SU-DHL-6 (cell line): ENCODE data around the gene ITFG2.

Experiments used
- H2AFZ ChIP-seq: fragments of 200-600 bp; sonication (generic); 2 replicates; pipeline ENCODE4 v1.6.1; 2014; ENCODE audit warnings: low read depth, mild to moderate bottlenecking, moderate library complexity, mixed read lengths, antibody characterized with exemption, low read length; ENCODE audit not compliant: severe bottlenecking
- H3F3A ChIP-seq: fragments of 200-600 bp; shearing (Covaris generic); 2 replicates; pipeline ENCODE4 v1.6.0; 2016; ENCODE audit warnings: antibody characterized with exemption, mild to moderate bottlenecking; ENCODE audit not compliant: insufficient read depth
- H3K27ac ChIP-seq: fragments of 200-600 bp; sonication (generic); 2 replicates; pipeline ENCODE4 v1.5.1; 2016; ENCODE audit warnings: low read depth, mild to moderate bottlenecking, low read length, moderate library complexity, mixed read lengths
- H3K27me3 ChIP-seq: fragments of 200-600 bp; sonication (generic), shearing (Covaris generic); 2 replicates; pipeline ENCODE4 v1.6.0; 2014; ENCODE audit warnings: mild to moderate bottlenecking, low read length
- H3K36me3 ChIP-seq: fragments of 200-600 bp; sonication (generic); 2 replicates; pipeline ENCODE4 v1.6.1; 2014; ENCODE audit warnings: mild to moderate bottlenecking, low read length, mixed read lengths
- H3K4me2 ChIP-seq: fragments of 300-600, 200-600 bp; shearing (Covaris generic), sonication (generic); 2 replicates; pipeline ENCODE4 v1.6.0; 2014; ENCODE audit warnings: low read length, low read depth, mild to moderate bottlenecking; ENCODE audit not compliant: poor library complexity, severe bottlenecking
- H3K4me3 ChIP-seq: fragments of 200-600 bp; sonication (generic); 2 replicates; pipeline ENCODE4 v1.5.1; 2014; ENCODE audit warnings: antibody characterized with exemption, low read length, mild to moderate bottlenecking, mixed read lengths; ENCODE audit not compliant: insufficient read depth, poor library complexity, severe bottlenecking
- H3K79me2 ChIP-seq: fragments of 200-600 bp; sonication (generic); 2 replicates; pipeline ENCODE4 v1.6.1; 2014; ENCODE audit warnings: mild to moderate bottlenecking, low read length, moderate library complexity; ENCODE audit not compliant: insufficient read depth
- H3K9ac ChIP-seq: fragments of 200-600 bp; sonication (generic); 2 replicates; pipeline ENCODE4 v1.7.0; 2014; ENCODE audit warnings: mild to moderate bottlenecking, low read length
- H3K9me2 ChIP-seq: fragments of 200-600 bp; sonication (generic); replicated peaks from 2 replicates; pipeline ENCODE4 v1.6.1; 2014; ENCODE audit warnings: low read length; ENCODE audit not compliant: insufficient read depth
- H3K9me3 ChIP-seq: fragments of 200-600 bp; sonication (generic); 2 replicates; pipeline ENCODE4 v1.6.1; 2014; ENCODE audit warnings: low read length, mixed read lengths; ENCODE audit not compliant: insufficient read depth
- H4K20me1 ChIP-seq: fragments of 200-600 bp; sonication (generic); 2 replicates; pipeline ENCODE4 v1.6.1; 2014; ENCODE audit warnings: low read depth, mild to moderate bottlenecking, antibody characterized with exemption, low read length, moderate library complexity, mixed read lengths
- EZH2phosphoT487 ChIP-seq: fragments of 200-600 bp; sonication (generic), shearing (Covaris generic); conservative IDR thresholded peaks from 2 replicates; pipeline ENCODE4 v1.6.1; 2018; ENCODE audit warnings: mild to moderate bottlenecking, antibody characterized with exemption, low read length, moderate library complexity, mixed read lengths
- TF ChIP-seq, protein P1 (sequence below): fragments of 200-600 bp; sonication (generic); IDR thresholded peaks from one replicate; pipeline ENCODE4 v1.5.1; 2017; ENCODE audit warnings: antibody characterized with exemption, mild to moderate bottlenecking, low read length, moderate library complexity; ENCODE audit not compliant: insufficient read depth, poor library complexity, severe bottlenecking

The ITFG2 gene

DNA sequence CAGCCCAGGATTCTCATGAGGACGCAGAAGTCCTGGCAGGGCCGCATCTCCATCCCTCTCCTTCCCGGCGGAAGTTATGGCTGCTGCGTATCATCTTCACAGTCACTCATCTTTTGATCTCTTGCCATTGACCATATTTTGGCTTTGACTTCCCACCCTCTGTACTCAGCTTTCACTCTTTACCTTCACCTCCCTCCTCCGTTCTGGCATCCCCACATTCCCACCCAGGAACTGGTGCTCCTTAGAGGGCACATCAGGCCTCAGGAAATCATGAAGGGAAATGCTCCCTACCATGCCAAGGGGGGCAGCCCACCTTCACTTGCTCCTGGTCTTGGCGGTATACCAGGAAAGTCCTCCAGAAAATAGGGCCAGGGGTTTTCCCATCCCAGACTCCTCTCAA is 43.1 kb downstream of the ITFG2 start:
- Histone ChIP-seq H2AFZ (no peak overlapping the region), H3K9ac (no peak overlapping the region), H3K36me3 (peaks cover 6% of the 10 kb centered on the region; the same call in 1 of the 2 replicates), H3K27ac (no peak overlapping the region), H4K20me1 (no peaks in the 10 kb centered on the region), H3F3A (peaks cover 9% of the 10 kb centered on the region; the same call in 1 of the 2 replicates), H3K4me2 (no peak overlapping the region), H3K9me3 (no peaks in the 10 kb centered on the region), H3K4me3 (no peak overlapping the region), H3K79me2 (no peaks in the 10 kb centered on the region), H3K27me3 (no peaks in the 10 kb centered on the region), H3K9me2 (no peaks in the 10 kb centered on the region)
- TF ChIP-seq, protein P1, sequence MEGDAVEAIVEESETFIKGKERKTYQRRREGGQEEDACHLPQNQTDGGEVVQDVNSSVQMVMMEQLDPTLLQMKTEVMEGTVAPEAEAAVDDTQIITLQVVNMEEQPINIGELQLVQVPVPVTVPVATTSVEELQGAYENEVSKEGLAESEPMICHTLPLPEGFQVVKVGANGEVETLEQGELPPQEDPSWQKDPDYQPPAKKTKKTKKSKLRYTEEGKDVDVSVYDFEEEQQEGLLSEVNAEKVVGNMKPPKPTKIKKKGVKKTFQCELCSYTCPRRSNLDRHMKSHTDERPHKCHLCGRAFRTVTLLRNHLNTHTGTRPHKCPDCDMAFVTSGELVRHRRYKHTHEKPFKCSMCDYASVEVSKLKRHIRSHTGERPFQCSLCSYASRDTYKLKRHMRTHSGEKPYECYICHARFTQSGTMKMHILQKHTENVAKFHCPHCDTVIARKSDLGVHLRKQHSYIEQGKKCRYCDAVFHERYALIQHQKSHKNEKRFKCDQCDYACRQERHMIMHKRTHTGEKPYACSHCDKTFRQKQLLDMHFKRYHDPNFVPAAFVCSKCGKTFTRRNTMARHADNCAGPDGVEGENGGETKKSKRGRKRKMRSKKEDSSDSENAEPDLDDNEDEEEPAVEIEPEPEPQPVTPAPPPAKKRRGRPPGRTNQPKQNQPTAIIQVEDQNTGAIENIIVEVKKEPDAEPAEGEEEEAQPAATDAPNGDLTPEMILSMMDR, result no peak
- no peak for TF ChIP-seq EZH2phosphoT487

DNA sequence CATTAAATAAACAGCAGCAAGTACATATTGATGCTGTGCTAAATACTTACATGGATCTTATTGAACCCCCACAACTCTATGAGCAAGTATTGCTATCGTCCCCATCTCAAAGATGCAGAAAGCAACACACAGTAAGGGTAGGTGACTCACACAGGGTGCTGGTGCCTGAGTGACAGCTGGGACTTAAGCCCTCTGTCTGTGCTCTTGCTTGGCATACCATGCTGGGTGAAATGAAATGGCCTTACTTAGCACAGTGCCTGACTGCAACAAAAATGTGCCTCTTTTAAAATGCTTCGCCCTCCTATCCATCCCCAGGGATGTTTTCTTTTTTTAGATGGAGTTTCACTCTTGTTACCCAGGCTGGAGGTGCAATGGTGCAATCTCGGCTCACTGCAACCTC is 43.6 kb downstream of the ITFG2 start:
- no peaks in the 10 kb centered on the region for H3K79me2 ChIP-seq
- peaks cover 9% of the 10 kb centered on the region; the same call in 1 of the 2 replicates for H3F3A ChIP-seq
- no peaks in the 10 kb centered on the region for H3K27me3 ChIP-seq
- peaks cover 6% of the 10 kb centered on the region; the same call in 1 of the 2 replicates for H3K36me3 ChIP-seq
- no peaks in the 10 kb centered on the region for H3K9me3 ChIP-seq
- TF ChIP-seq EZH2phosphoT487, result no peak
- TF ChIP-seq, protein P1, result no peak
- H3K9ac ChIP-seq, result no peak overlapping the region
- H3K27ac ChIP-seq, result no peak overlapping the region
- H3K4me3 ChIP-seq, result no peak overlapping the region
- H2AFZ ChIP-seq, result no peak overlapping the region
- no peaks in the 10 kb centered on the region for H4K20me1 ChIP-seq
- H3K9me2 ChIP-seq, result no peaks in the 10 kb centered on the region
- no peak overlapping the region for H3K4me2 ChIP-seq

DNA sequence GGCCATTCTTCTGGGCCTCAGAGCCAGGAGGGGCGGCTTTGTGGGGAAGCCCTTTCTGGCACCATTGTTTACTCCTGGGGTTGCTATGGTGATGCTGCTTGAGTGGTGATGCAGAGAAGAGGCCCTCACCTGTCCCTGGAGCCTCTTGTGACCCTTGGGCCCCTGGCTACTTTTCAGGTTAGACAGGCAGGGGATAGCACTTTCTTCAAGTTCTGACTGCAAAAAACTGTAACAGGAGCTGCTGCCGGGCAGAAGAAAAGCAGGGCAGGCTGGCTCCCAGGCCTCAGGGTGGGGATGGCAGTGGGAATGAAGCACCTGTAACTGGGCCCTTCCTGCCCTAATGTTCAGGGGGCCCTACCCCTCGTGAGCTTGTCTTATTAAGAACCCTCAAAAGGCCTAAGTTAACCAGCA is 44.6 kb downstream of the ITFG2 start, which contains the start of gene TEX52:
Gene TEX52, minus strand, starts transcription at position 19 of the 411 bp plus-strand sequence. Its CDS starts 13 bp downstream, at position 6.
- Histone ChIP-seq H3K27ac (no peak within 1 kb of the TSS), H4K20me1 (no peaks in the 10 kb centered on the region), H3K9ac (no peak within 1 kb of the TSS), H3F3A (peaks cover 9% of the 10 kb centered on the region; the same call in 1 of the 2 replicates), H3K4me2 (no peak within 1 kb of the TSS), H2AFZ (no peak within 1 kb of the TSS), H3K79me2 (no peaks in the 10 kb centered on the region), H3K9me2 (no peaks in the 10 kb centered on the region), H3K36me3 (peaks cover 6% of the 10 kb centered on the region; the same call in 1 of the 2 replicates), H3K9me3 (no peaks in the 10 kb centered on the region), H3K27me3 (no peaks in the 10 kb centered on the region), H3K4me3 (no peak within 1 kb of the TSS)
- TF ChIP-seq, protein P1, result no peak
- TF ChIP-seq EZH2phosphoT487, result no peak
